Stimulated activated CD8-positive, alpha-beta memory T cell treated with anti-CD3 and anti-CD28 coated beads, Interleukin-7, amount 100 ng/mL, for 48 hours (primary cell): ENCODE data around the gene MYH6.

Experiments used
- DNase-seq, 2 donors: peaks; one replicate each; pipeline ENCODE4 v3.0.0-alpha.2; 2020; ENCODE audit warnings: low read depth in 1 of 2; ENCODE audit errors: extremely low read depth in 1 of 2

MYH6 gene

GRCh38 chr14:23339506-23340268 lies 68.4 kb downstream of the MYH6 start:
- no peak for DNase-seq

- DNase-seq = no peak
Observed at GRCh38 chr14:23335623-23336022, 72.5 kb downstream of the MYH6 start.
